Neural crest cell (in vitro differentiated cells): ENCODE results near the gene RAB6B. TPM values are rescaled to one million over a fixed set of nuclear protein-coding genes. Genes with fewer than 3 reads are reported as not detected.

Source experiments
- DNase-seq: peaks from one replicate; pipeline ENCODE4 v3.0.0; 2021; ENCODE audit warnings: low read depth, mixed read lengths, low spot score
- H3K27ac Mint-ChIP-seq: one replicate; pipeline ENCODE4 v1.8.0; 2021; ENCODE audit warnings: mild to moderate bottlenecking, mixed read lengths; ENCODE audit not compliant: unreplicated experiment
- H3K27me3 Mint-ChIP-seq: 2 replicates; pipeline ENCODE4 v1.8.0; 2021; ENCODE audit warnings: low read depth, mild to moderate bottlenecking, mixed read lengths
- H3K36me3 Mint-ChIP-seq: 2 replicates; pipeline ENCODE4 v1.8.0; 2021; ENCODE audit warnings: low read depth, mild to moderate bottlenecking, mixed read lengths
- H3K4me1 Mint-ChIP-seq: 2 replicates; pipeline ENCODE4 v1.8.0; 2021; ENCODE audit warnings: mixed read lengths
- H3K4me3 Mint-ChIP-seq: one replicate; pipeline ENCODE4 v1.8.0; 2021; ENCODE audit warnings: mild to moderate bottlenecking, mixed read lengths
- H3K9me3 Mint-ChIP-seq: 2 replicates; pipeline ENCODE4 v1.8.0; 2021; ENCODE audit warnings: mixed read lengths
- CTCF ChIP-seq: fragments of 200-600 bp; sonication (generic); conservative IDR thresholded peaks from 2 replicates; pipeline ENCODE4 v1.5.0; 2021; ENCODE audit warnings: antibody characterized with exemption, mild to moderate bottlenecking
- total RNA-seq: library from RNA; stranded (reverse); gene quantifications from 2 replicates; pipeline ENCODE4 v1.2.1, GENCODE V29; 2021

Gene RAB6B
- total RNA-seq, 1 donor from 2014 or later: 15.5 TPM

- peaks cover 27% of the 10 kb centered on the region for H3K27me3 Mint-ChIP-seq
- no peaks in the 10 kb centered on the region for H3K36me3 Mint-ChIP-seq
- TF ChIP-seq CTCF: no peak
- H3K4me1 Mint-ChIP-seq: peaks cover 9% of the 10 kb centered on the region
- no peak for DNase-seq
- H3K9me3 Mint-ChIP-seq: no peaks in the 10 kb centered on the region
- no peak overlapping the region for H3K27ac Mint-ChIP-seq
- peak overlapping the region; percentile 52 for H3K4me3 Mint-ChIP-seq
These were observed 32.6 kb upstream of the RAB6B start for GRCh38 chr3:133928136-133928893.

- Mint-ChIP-seq H3K9me3 (no peaks in the 10 kb centered on the region), H3K4me3 (peak overlapping the region; percentile 84), H3K27ac (no peak overlapping the region), H3K27me3 (peaks cover 27% of the 10 kb centered on the region), H3K4me1 (peaks cover 9% of the 10 kb centered on the region), H3K36me3 (no peaks in the 10 kb centered on the region)
- TF ChIP-seq CTCF: peak; percentile 92
- DNase-seq: peak; percentile 70
These were observed 31.9 kb upstream of the RAB6B start for GRCh38 chr3:133927540-133928066.

- H3K9me3 Mint-ChIP-seq: no peaks in the 10 kb centered on the region
- H3K27me3 Mint-ChIP-seq: peaks cover 27% of the 10 kb centered on the region
- DNase-seq: peak; percentile 20
- H3K4me3 Mint-ChIP-seq: peak overlapping the region; percentile 84
- no peak overlapping the region for H3K27ac Mint-ChIP-seq
- H3K36me3 Mint-ChIP-seq: no peaks in the 10 kb centered on the region
- no peak for TF ChIP-seq CTCF
- H3K4me1 Mint-ChIP-seq: peaks cover 9% of the 10 kb centered on the region
These were observed 31.3 kb upstream of the RAB6B start for GRCh38 chr3:133926736-133927539.

- Mint-ChIP-seq H3K9me3 (no peaks in the 10 kb centered on the region), H3K4me3 (peak overlapping the region; percentile 44)
- TF ChIP-seq CTCF: no peak
These were observed 30.5 kb upstream of the RAB6B start for GRCh38 chr3:133925960-133926735.

GRCh38 chr3:133924041-133924440, 28.4 kb upstream of the RAB6B start:
- H3K4me3 Mint-ChIP-seq: no peak overlapping the region
- no peak for TF ChIP-seq CTCF
- no peak overlapping the region for H3K27ac Mint-ChIP-seq
- peaks cover 22% of the 10 kb centered on the region for H3K27me3 Mint-ChIP-seq
- peaks cover under 1% of the 10 kb centered on the region for H3K9me3 Mint-ChIP-seq
- DNase-seq: no peak
- H3K36me3 Mint-ChIP-seq: no peaks in the 10 kb centered on the region
- peaks cover 5% of the 10 kb centered on the region for H3K4me1 Mint-ChIP-seq

More at GRCh38 chr3:133925960-133926735, 30.5 kb upstream of the RAB6B start:
- Mint-ChIP-seq H3K36me3 (no peaks in the 10 kb centered on the region), H3K27me3 (peaks cover 27% of the 10 kb centered on the region), H3K4me1 (peaks cover 9% of the 10 kb centered on the region), H3K27ac (no peak overlapping the region)
- no peak for DNase-seq
